Measurements from ENCODE around the gene BMI1. TPM values are rescaled to one million over a fixed set of nuclear protein-coding genes. Genes with fewer than 3 reads are reported as not detected.

The BMI1 gene
- total RNA-seq, 1 experiment from 2014 or later = 6.8 TPM

GRCh38 chr10:22365644-22366434 is 44.9 kb downstream of the BMI1 start:
- H3K36me3 Mint-ChIP-seq (ENCODE audit: insufficient read depth in 1 of 3, low read depth in 3 of 3) = no peaks in the 10 kb centered on the region
- Histone ChIP-seq H3K9me3 (ENCODE audit: control insufficient read depth, low read depth, low read length) (no peaks in the 10 kb centered on the region), H2BK12ac (ENCODE audit: insufficient read length, low read depth, low read length) (no peak overlapping the region), H2BK5ac (ENCODE audit: insufficient read length, low read length) (no peak overlapping the region), H4K91ac (ENCODE audit: insufficient read length, low read depth, low read length) (no peak overlapping the region), H2AK5ac (ENCODE audit: insufficient read length, low read length) (no peak overlapping the region), H2AFZ (ENCODE audit: low read length) (no peak overlapping the region), H3K27me3 (ENCODE audit: insufficient read depth, low read length) (no peaks in the 10 kb centered on the region), H3K4me2 (ENCODE audit: insufficient read depth, insufficient read length, low read length) (no peak overlapping the region), H3K4me1 (ENCODE audit: insufficient read depth, low read length) (no peaks in the 10 kb centered on the region), H3K4ac (ENCODE audit: low read depth, low read length) (no peak overlapping the region), H3K56ac (ENCODE audit: insufficient read length, low read depth, low read length) (no peak overlapping the region), H2BK120ac (ENCODE audit: low read depth, low read length, poor library complexity, severe bottlenecking) (no peak overlapping the region), H4K8ac (replicated peaks; ENCODE audit: insufficient read length, low read depth, low read length) (no peak overlapping the region), H3K18ac (ENCODE audit: insufficient read length, low read depth, low read length) (no peak overlapping the region), H3K23ac (ENCODE audit: insufficient read length, low read depth, low read length) (no peak overlapping the region), H3K27ac (ENCODE audit: insufficient read length, low read depth, low read length) (no peak overlapping the region), H3T11ph (ENCODE audit: low read length) (no peak overlapping the region), H2BK15ac (ENCODE audit: low read depth, low read length) (no peak overlapping the region), H3K9ac (ENCODE audit: extremely low read depth, insufficient read length, low read length) (no peak overlapping the region), H2BK20ac (ENCODE audit: low read depth, low read length, poor library complexity, severe bottlenecking) (no peak overlapping the region), H3K14ac (ENCODE audit: insufficient read depth, low read length) (no peak overlapping the region), H4K5ac (ENCODE audit: insufficient read length, low read depth, low read length) (no peak overlapping the region), H3K79me2 (ENCODE audit: insufficient read depth, low read length) (no peaks in the 10 kb centered on the region), H3K79me1 (ENCODE audit: insufficient read depth, low read depth, low read length, poor library complexity, severe bottlenecking) (no peaks in the 10 kb centered on the region), H3K23me2 (ENCODE audit: insufficient read length, low read depth, low read length, poor library complexity, severe bottlenecking) (no peaks in the 10 kb centered on the region), H4K20me1 (ENCODE audit: control insufficient read depth, insufficient read depth, insufficient read length) (no peaks in the 10 kb centered on the region)
- H3K4me1 Mint-ChIP-seq = no peaks in the 10 kb centered on the region
- WGBS (ENCODE audit: extremely low coverage, insufficient read length, low lambda C conversion rate) = no CpG with 5 or more reads among the region's 4 CpGs
- no peak overlapping the region for H3K27ac Mint-ChIP-seq
- no peak for DNase-seq
- H3K4me3 Mint-ChIP-seq = no peak overlapping the region
- H3K9me3 Mint-ChIP-seq = no peaks in the 10 kb centered on the region
- no peaks in the 10 kb centered on the region; the same call in 1 of the 2 replicates for H3K27me3 Mint-ChIP-seq (ENCODE audit: low read depth)
- no peak for TF ChIP-seq CTCF (conservative IDR thresholded peaks at IDR 0.05)
